HG03025 (cell line): Measurements from ENCODE around the gene BZW2.

Experiments used
- ATAC-seq: cut with Tn5 transposase; IDR thresholded peaks from one replicate; pipeline ENCODE4 v1.9.1; 2021; ENCODE audit warnings: mild to moderate bottlenecking, moderate library complexity; ENCODE audit not compliant: unreplicated experiment, low FRiP score

Gene BZW2

GRCh38 chr7:16645593-16646471, at the start of gene BZW2, which contains the start of gene ANKMY2:
Gene BZW2 (plus strand): TSS chr7:16646181. CDS start chr7:16665444, 19,263 bp downstream.
Gene ANKMY2 (minus strand): TSS chr7:16645754. CDS start chr7:16645573, 181 bp downstream.
- peak; percentile 94 for ATAC-seq

GRCh38 chr7:16598015-16598414, 48.0 kb upstream of the BZW2 start:
- ATAC-seq: no peak

GRCh38 chr7:16599860-16600259, 46.1 kb upstream of the BZW2 start:
- ATAC-seq: no peak

- no peak for ATAC-seq
Observed at GRCh38 chr7:16603633-16604032, 42.3 kb upstream of the BZW2 start.

GRCh38 chr7:16604054-16604453, 41.9 kb upstream of the BZW2 start:
- no peak for ATAC-seq

- ATAC-seq: peak; percentile 46
Observed at GRCh38 chr7:16606704-16607103, 39.3 kb upstream of the BZW2 start.

- ATAC-seq: peak; percentile 93
Observed at GRCh38 chr7:16609842-16610450, 36.0 kb upstream of the BZW2 start.

GRCh38 chr7:16611711-16612110, 34.3 kb upstream of the BZW2 start:
- ATAC-seq: no peak

- no peak for ATAC-seq
Observed at GRCh38 chr7:16615228-16615627, 30.8 kb upstream of the BZW2 start.

GRCh38 chr7:16616122-16616521, 29.9 kb upstream of the BZW2 start:
- no peak for ATAC-seq

GRCh38 chr7:16616542-16616941, 29.4 kb upstream of the BZW2 start:
- no peak for ATAC-seq

GRCh38 chr7:16619979-16620408, 26.0 kb upstream of the BZW2 start:
- peak; percentile 96 for ATAC-seq

GRCh38 chr7:16626388-16626787, 19.6 kb upstream of the BZW2 start:
- no peak for ATAC-seq

GRCh38 chr7:16627236-16627635, 18.7 kb upstream of the BZW2 start:
- no peak for ATAC-seq

- ATAC-seq: no peak
Observed at GRCh38 chr7:16630654-16631053, 15.3 kb upstream of the BZW2 start.

GRCh38 chr7:16634271-16634738, 11.7 kb upstream of the BZW2 start:
- ATAC-seq: no peak

GRCh38 chr7:16636555-16637101, 9.4 kb upstream of the BZW2 start:
- ATAC-seq: no peak

GRCh38 chr7:16637379-16637778, 8.6 kb upstream of the BZW2 start:
- ATAC-seq: no peak

GRCh38 chr7:16638282-16639280, 7.4 kb upstream of the BZW2 start:
- no peak for ATAC-seq

GRCh38 chr7:16644157-16644556, 1.8 kb upstream of the BZW2 start:
- ATAC-seq: no peak
